HL-60 (cell line): ENCODE measurements around the gene NR4A3.

Experiments used
- DNase-seq, 2 experiments: peaks; one replicate each; pipeline ENCODE4 v3.0.0-alpha.2; 2010 to 2020; ENCODE audit warnings: low read depth in 1 of 2, low spot score in 1 of 2
- H3K27ac ChIP-seq: fragments of 250-450 bp; sonication (Bioruptor Pico); replicated peaks from 2 replicates; pipeline ENCODE4 v1.5.1; 2020; ENCODE audit warnings: mild to moderate bottlenecking, moderate library complexity
- H3K27me3 ChIP-seq: fragments of 250-450 bp; sonication (Bioruptor Pico); 2 replicates; pipeline ENCODE4 v1.5.1; 2021; ENCODE audit warnings: mild to moderate bottlenecking, moderate library complexity; ENCODE audit not compliant: insufficient read depth, poor library complexity, severe bottlenecking
- H3K4me3 ChIP-seq: replicated peaks from 2 replicates; pipeline ENCODE4 v1.5.1; 2011; ENCODE audit warnings: mild to moderate bottlenecking, control low read depth, low read length; ENCODE audit not compliant: insufficient read depth
- CTCF ChIP-seq: IDR thresholded peaks from one replicate; pipeline ENCODE4 v1.5.1; 2011; ENCODE audit warnings: low read length, control low read depth, inconsistent platforms; ENCODE audit not compliant: insufficient read depth
- GABPA ChIP-seq: IDR thresholded peaks from 2 replicates; pipeline ENCODE4 v1.6.1; 2012; ENCODE audit warnings: low read depth
- POLR2AphosphoS5 ChIP-seq: IDR thresholded peaks from 2 replicates; pipeline ENCODE4 v1.6.1; 2012; ENCODE audit warnings: low read depth
- REST ChIP-seq: IDR thresholded peaks from 2 replicates; pipeline ENCODE4 v1.6.1; 2012; ENCODE audit warnings: low read depth; ENCODE audit not compliant: insufficient replicate concordance
- SPI1 ChIP-seq: IDR thresholded peaks from 2 replicates; pipeline ENCODE4 v1.6.1; 2012; ENCODE audit warnings: low read depth, mild to moderate bottlenecking, borderline replicate concordance

Gene NR4A3

GRCh38 chr9:99881769-99882168 lies 60.1 kb downstream of the NR4A3 start:
- TF ChIP-seq CTCF (no peak), POLR2AphosphoS5 (no peak), SPI1 (no peak), GABPA (no peak), REST (no peak)
- H3K27me3 ChIP-seq, result no peaks in the 10 kb centered on the region
- H3K4me3 ChIP-seq, result no peak overlapping the region
- no peak overlapping the region for H3K27ac ChIP-seq
- no peak for DNase-seq

- DNase-seq, result peak in 1 of 2 experiments; percentile 36
- no peaks in the 10 kb centered on the region for H3K27me3 ChIP-seq
- no peak for TF ChIP-seq CTCF
- TF ChIP-seq SPI1, result peak; percentile 64
Observed at GRCh38 chr9:99885747-99886146, 64.1 kb downstream of the NR4A3 start.

GRCh38 chr9:99889120-99889519 lies 67.4 kb downstream of the NR4A3 start:
- no peaks in the 10 kb centered on the region for H3K27me3 ChIP-seq
- H3K27ac ChIP-seq, result no peak overlapping the region
- no peak for DNase-seq
- H3K4me3 ChIP-seq, result no peak overlapping the region
- no peak for TF ChIP-seq POLR2AphosphoS5
- no peak for TF ChIP-seq SPI1
- no peak for TF ChIP-seq REST
- TF ChIP-seq GABPA, result no peak
- TF ChIP-seq CTCF, result no peak

More at GRCh38 chr9:99885747-99886146, 64.1 kb downstream of the NR4A3 start:
- H3K27ac ChIP-seq, result peak overlapping the region; percentile 55
- H3K4me3 ChIP-seq, result no peak overlapping the region

GRCh38 chr9:99894826-99895225 lies 73.1 kb downstream of the NR4A3 start:
- TF ChIP-seq POLR2AphosphoS5 (no peak), REST (no peak), CTCF (no peak), GABPA (no peak), SPI1 (no peak)
- no peak overlapping the region for H3K27ac ChIP-seq
- no peaks in the 10 kb centered on the region for H3K27me3 ChIP-seq
- DNase-seq, result no peak
- H3K4me3 ChIP-seq, result no peak overlapping the region
